Heart left ventricle (tissue), 16 donors: Measurements from ENCODE around the gene SERPINA6. TPM values are rescaled to one million over a fixed set of nuclear protein-coding genes. Genes with fewer than 3 reads are reported as not detected.
"Not testable (repeated sequence)": the region's sequence is repeated elsewhere in the genome, so short reads cannot be mapped to it uniquely, and the experiment has no call there.

Experiments used
- ATAC-seq, 4 donors: fragments of 200-7000 bp; cut with Tn5 transposase; one replicate each; pipeline ENCODE4 v1.9.1; 2020 to 2022; ENCODE audit warnings: moderate library complexity in 4 of 4, mild to moderate bottlenecking in 3 of 4, moderate number of reproducible peaks in 1 of 4
- DNase-seq, 5 donors: peaks; one replicate each; pipeline ENCODE4 v3.0.0-alpha.2; 2020
- H3K27ac ChIP-seq, 12 donors: fragments of 200-600 bp; sonication (generic) in 4 of 12; one replicate each; pipeline versions ENCODE4 v1.5.0 to v1.8.0; 2016 to 2022; ENCODE audit warnings: mild to moderate bottlenecking in 2 of 12
- H3K27me3 ChIP-seq, 9 donors: fragments of 200-600 bp; sonication (generic) in 2 of 9; one replicate each; pipeline versions ENCODE4 v1.5.1 to v1.8.0; 2016 to 2022; ENCODE audit warnings: mild to moderate bottlenecking in 3 of 9
- H3K36me3 ChIP-seq, 9 donors: fragments of 200-600 bp; sonication (generic) in 2 of 9; one replicate each; pipeline versions ENCODE4 v1.5.0 to v1.8.0; 2018 to 2022; ENCODE audit warnings: mild to moderate bottlenecking in 2 of 9
- H3K4me1 ChIP-seq, 12 donors: fragments of 200-600 bp; sonication (generic) in 4 of 12; one replicate each; pipeline versions ENCODE4 v1.5.0 to v1.8.0; 2016 to 2022; ENCODE audit warnings: mild to moderate bottlenecking in 3 of 12
- H3K4me3 ChIP-seq, 12 donors: fragments of 200-600 bp; sonication (generic) in 4 of 12; one replicate each; pipeline versions ENCODE4 v1.5.0 to v1.8.0; 2017 to 2022; ENCODE audit warnings: mild to moderate bottlenecking in 9 of 12, moderate library complexity in 4 of 12
- H3K9me3 ChIP-seq, 12 donors: fragments of 200-600 bp; sonication (generic) in 4 of 12; one replicate each; pipeline versions ENCODE4 v1.5.0 to v1.8.0; 2016 to 2022; ENCODE audit warnings: mild to moderate bottlenecking in 1 of 12
- CTCF ChIP-seq, 12 donors: fragments of 200-600 bp; sonication (generic) in 4 of 12; IDR thresholded peaks; one replicate each; pipeline versions ENCODE4 v1.5.0 to v1.8.0; 2018 to 2022; ENCODE audit warnings: antibody characterized with exemption in 12 of 12, mild to moderate bottlenecking in 5 of 12
- POLR2A ChIP-seq, 2 donors: fragments of 450-650 bp; IDR thresholded peaks; one replicate each; pipeline ENCODE4 v1.6.1; 2017; ENCODE audit warnings: antibody characterized with exemption in 2 of 2, mild to moderate bottlenecking in 2 of 2, moderate library complexity in 2 of 2
- WGBS, 4 donors: extraction: QIAGEN DNeasy Blood & Tissue Kit in 2 of 4; methylation state at CpG; one replicate each; pipeline versions ENCODE4 v1.1.5 to v1.1.7; 2013 to 2018; 5-methylcytosine and 5-hydroxymethylcytosine counted together
- intact Hi-C, 10 donors: fragments of 100-400 bp; cut with DNase I; formaldehyde crosslinking; loops; one replicate each; pipeline versions ENCODE4 v1.11.1 to v1.14.2; 2022
- polyA plus RNA-seq, 2 donors: library from polyadenylated mRNA; stranded (reverse); fragments of 200-250 nt; gene quantifications; one replicate each; pipeline ENCODE4 v1.2.3, GENCODE V29; 2013
- total RNA-seq, 9 donors: library from RNA; depleted of rRNA in 2 of 9; stranded (reverse); fragments of >200 nt in 2 of 9; fragmentation: NEBNext Ultra II Directional in 3 of 9; extraction: Animal tissue kit (Norgen Biotek cat#: 25700) in 3 of 9; gene quantifications; one replicate each; pipeline versions ENCODE4 v1.1.0 to v1.2.4, GENCODE V29; 2016 to 2023
- donor health status: ischemic (EF 13 %, LVEDD 7.1; RV severe dilation, severe dysfunction).
- donor health status: healthy with polysubstance abuse.
- donor health status: DM: no; HTN: yes; CAD: no.
- donor health status: DM: no; HTN: no; CAD: no.
- donor health status: ischemic (EF 25% LVEDD 6.9; RV normal size, moderate dysfunction).
- donor health status: ischemic (EF 25% LVEDD 5.7; RV mildly dilated, moderate dysfunction).
- donor health status: healthy.
- donor health status: DM: yes; HTN: yes; CAD: no.
- donor health status: ischemic (EF 35%, LVEDD 5.7; RV mildly dilated, moderate dysfunction).
- donor health status: nonischemic (EF 11% LVEDD 7.7; RV severe dilation, severe dysfunction).
- donor health status: DM: yes; HTN: yes; CAD: no.
- donor health status: PGD.
- donor health status: ischemic (EF 29% LVEDD 5.4; RV normal size, mild dysfunction).
- donor health status: nonischemic (EF 23%, LVEDD 6.1; RV moderate dilation, normal function).

Gene SERPINA6
- total and polyA plus RNA-seq, 11 donors, result not detected

GRCh38 chr14:94285158-94285557 is 38.0 kb downstream of the SERPINA6 start:
- intact Hi-C loops, result no loop called here
- TF ChIP-seq POLR2A (IDR thresholded peaks at IDR 0.05) (no peak), CTCF (IDR thresholded peaks at IDR 0.05) (no peak)
- Histone ChIP-seq H3K27me3 (peaks cover 0 to 4% (median 0%) of the 10 kb centered on the region in 9 donors), H3K4me3 (no peak overlapping the region), H3K27ac (no peak overlapping the region), H3K4me1 (no peaks in the 10 kb centered on the region), H3K9me3 (no peaks in the 10 kb centered on the region), H3K36me3 (no peaks in the 10 kb centered on the region)
- ATAC-seq (no peak), DNase-seq (no peak)

- Histone ChIP-seq H3K4me3 (no peak overlapping the region), H3K4me1 (no peaks in the 10 kb centered on the region), H3K9me3 (no peaks in the 10 kb centered on the region), H3K36me3 (no peaks in the 10 kb centered on the region), H3K27ac (no peak overlapping the region), H3K27me3 (peaks cover 0 to 3% (median 0%) of the 10 kb centered on the region in 9 donors)
- no peak for DNase-seq
- TF ChIP-seq CTCF (IDR thresholded peaks at IDR 0.05), result no peak
- no peak for TF ChIP-seq POLR2A (IDR thresholded peaks at IDR 0.05)
- ATAC-seq, result no peak
- 74 to 80% (median 78%) methylated on average over 2 of the region's 2 CpGs for WGBS, 4 donors
- intact Hi-C loops, result no loop called here
These were observed 38.9 kb downstream of the SERPINA6 start for GRCh38 chr14:94284221-94284620.

- intact Hi-C loops, result no loop called here
- H3K36me3 ChIP-seq, result no peaks in the 10 kb centered on the region
- no peak for TF ChIP-seq POLR2A (IDR thresholded peaks at IDR 0.05)
- no peak for TF ChIP-seq CTCF (IDR thresholded peaks at IDR 0.05)
- H3K4me3 ChIP-seq, result no peak overlapping the region
- 82 to 86% (median 85%) methylated on average over 2 of the region's 2 CpGs for WGBS, 4 donors
- DNase-seq (no peak), ATAC-seq (no peak)
- no peak overlapping the region for H3K27ac ChIP-seq
- no peaks in the 10 kb centered on the region for H3K9me3 ChIP-seq
- H3K27me3 ChIP-seq, result no peaks in the 10 kb centered on the region
- H3K4me1 ChIP-seq, result no peaks in the 10 kb centered on the region
These were observed 40.0 kb downstream of the SERPINA6 start for GRCh38 chr14:94282991-94283723.

- 66 to 75% (median 70%) methylated on average over 2 of the region's 2 CpGs for WGBS, 4 donors
- no peak for ATAC-seq
- no peak for DNase-seq
- Histone ChIP-seq H3K36me3 (no peaks in the 10 kb centered on the region), H3K4me1 (no peaks in the 10 kb centered on the region), H3K27ac (no peak overlapping the region), H3K4me3 (no peak overlapping the region), H3K9me3 (no peaks in the 10 kb centered on the region), H3K27me3 (peaks cover 0 to 6% (median 0%) of the 10 kb centered on the region in 9 donors)
- intact Hi-C loops, result no loop called here
- TF ChIP-seq POLR2A (IDR thresholded peaks at IDR 0.05) (no peak), CTCF (IDR thresholded peaks at IDR 0.05) (no peak)
These were observed 44.4 kb downstream of the SERPINA6 start for GRCh38 chr14:94278731-94279130.

- WGBS, 4 donors, result 77 to 91% (median 83%) methylated on average over 11 of the region's 11 CpGs
- H3K27me3 ChIP-seq, DNase-seq, intact Hi-C loops, H3K4me3 ChIP-seq, ATAC-seq, H3K4me1 ChIP-seq, H3K9me3 ChIP-seq, H3K27ac ChIP-seq, H3K36me3 ChIP-seq: not testable (repeated sequence)
These were observed 46.1 kb downstream of the SERPINA6 start for GRCh38 chr14:94276898-94277561.
